B cell (primary cell): ENCODE measurements around the gene OGDHL.

Source experiments
- CTCF ChIP-seq: fragments of 200-600 bp; IDR thresholded peaks from one replicate; pipeline ENCODE4 v1.8.0; 2022; ENCODE audit warnings: antibody characterized with exemption, mild to moderate bottlenecking
- EZH2 ChIP-seq: IDR thresholded peaks from 2 replicates; pipeline ENCODE4 v1.6.1; 2012; ENCODE audit warnings: borderline replicate concordance, low read depth, mild to moderate bottlenecking, moderate library complexity, low read length; ENCODE audit not compliant: insufficient read depth, poor library complexity, severe bottlenecking

GRCh38 chr10:49694466-49694865 lies 67.7 kb downstream of the OGDHL start:
- no peak for TF ChIP-seq CTCF
- TF ChIP-seq EZH2, result no peak
